ENCODE measurements around the gene AGER. TPM values are rescaled to one million over a fixed set of nuclear protein-coding genes. Genes with fewer than 3 reads are reported as not detected.

AGER gene
- total RNA-seq, 1 experiment from 2014 or later: 14.3 TPM

DNA sequence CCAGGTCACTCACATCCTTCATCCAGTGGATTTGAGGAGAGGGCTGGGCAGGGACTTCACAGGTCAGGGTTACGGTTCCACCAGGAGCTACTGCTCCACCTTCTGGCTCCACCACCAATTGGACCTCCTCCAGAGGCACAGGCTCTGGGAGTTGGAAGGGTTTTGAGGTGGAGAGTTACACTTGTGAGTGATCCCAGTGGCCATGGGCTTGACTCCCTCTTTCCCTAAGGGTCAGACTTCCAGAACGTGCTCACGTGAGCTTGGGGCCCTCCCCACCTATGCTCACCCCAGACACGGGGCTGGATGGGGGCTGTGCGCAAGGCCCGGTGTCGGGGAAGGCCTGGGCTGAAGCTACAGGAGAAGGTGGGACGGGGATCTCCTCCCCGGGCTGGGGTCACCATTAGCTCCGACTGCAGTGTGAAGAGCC lies 1.5 kb downstream of the AGER start:
- no peaks in the 10 kb centered on the region for H3K27me3 ChIP-seq (ENCODE audit: insufficient read depth, low read length)
- no peak overlapping the region for H2BK120ac ChIP-seq (ENCODE audit: low read depth, low read length, poor library complexity, severe bottlenecking)
- H3K18ac ChIP-seq (ENCODE audit: insufficient read length, low read depth, low read length): no peak overlapping the region
- no peak overlapping the region for H3T11ph ChIP-seq (ENCODE audit: low read length)
- H4K5ac ChIP-seq (ENCODE audit: insufficient read length, low read depth, low read length): no peak overlapping the region
- H3K4me3 Mint-ChIP-seq: no peak overlapping the region
- H3K27ac ChIP-seq (ENCODE audit: insufficient read length, low read depth, low read length): no peak overlapping the region
- H3K9me3 Mint-ChIP-seq: no peaks in the 10 kb centered on the region; a peak in 1 of 5 replicates
- no peak overlapping the region for H3K23ac ChIP-seq (ENCODE audit: insufficient read length, low read depth, low read length)
- no peak overlapping the region for H4K8ac ChIP-seq (replicated peaks; ENCODE audit: insufficient read length, low read depth, low read length)
- no peak overlapping the region for H2BK12ac ChIP-seq (ENCODE audit: insufficient read length, low read depth, low read length)
- H3K14ac ChIP-seq (ENCODE audit: insufficient read depth, low read length): no peak overlapping the region
- no peaks in the 10 kb centered on the region for H3K9me3 ChIP-seq (ENCODE audit: control insufficient read depth, low read depth, low read length)
- H3K27me3 Mint-ChIP-seq (ENCODE audit: low read depth): no peaks in the 10 kb centered on the region; the same call in 1 of the 2 replicates
- H3K23me2 ChIP-seq (ENCODE audit: insufficient read length, low read depth, low read length, poor library complexity, severe bottlenecking): peaks cover 6% of the 10 kb centered on the region
- no peak for DNase-seq
- H3K56ac ChIP-seq (ENCODE audit: insufficient read length, low read depth, low read length): no peak overlapping the region
- peaks cover 32 to 74% (median 62%) of the 10 kb centered on the region in 3 experiments for H3K36me3 Mint-ChIP-seq (ENCODE audit: insufficient read depth in 1 of 3, low read depth in 3 of 3)
- H2AK5ac ChIP-seq (ENCODE audit: insufficient read length, low read length): no peak overlapping the region
- peaks cover 15 to 30% of the 10 kb centered on the region in 2 experiments for H3K4me1 Mint-ChIP-seq
- no peak overlapping the region for H3K4me2 ChIP-seq (ENCODE audit: insufficient read depth, insufficient read length, low read length)
- no peak overlapping the region for H2AFZ ChIP-seq (ENCODE audit: low read length)
- H3K4ac ChIP-seq (ENCODE audit: low read depth, low read length): no peak overlapping the region
- TF ChIP-seq, protein P1, sequence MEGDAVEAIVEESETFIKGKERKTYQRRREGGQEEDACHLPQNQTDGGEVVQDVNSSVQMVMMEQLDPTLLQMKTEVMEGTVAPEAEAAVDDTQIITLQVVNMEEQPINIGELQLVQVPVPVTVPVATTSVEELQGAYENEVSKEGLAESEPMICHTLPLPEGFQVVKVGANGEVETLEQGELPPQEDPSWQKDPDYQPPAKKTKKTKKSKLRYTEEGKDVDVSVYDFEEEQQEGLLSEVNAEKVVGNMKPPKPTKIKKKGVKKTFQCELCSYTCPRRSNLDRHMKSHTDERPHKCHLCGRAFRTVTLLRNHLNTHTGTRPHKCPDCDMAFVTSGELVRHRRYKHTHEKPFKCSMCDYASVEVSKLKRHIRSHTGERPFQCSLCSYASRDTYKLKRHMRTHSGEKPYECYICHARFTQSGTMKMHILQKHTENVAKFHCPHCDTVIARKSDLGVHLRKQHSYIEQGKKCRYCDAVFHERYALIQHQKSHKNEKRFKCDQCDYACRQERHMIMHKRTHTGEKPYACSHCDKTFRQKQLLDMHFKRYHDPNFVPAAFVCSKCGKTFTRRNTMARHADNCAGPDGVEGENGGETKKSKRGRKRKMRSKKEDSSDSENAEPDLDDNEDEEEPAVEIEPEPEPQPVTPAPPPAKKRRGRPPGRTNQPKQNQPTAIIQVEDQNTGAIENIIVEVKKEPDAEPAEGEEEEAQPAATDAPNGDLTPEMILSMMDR (conservative IDR thresholded peaks at IDR 0.05): no peak
- WGBS (ENCODE audit: extremely low coverage, insufficient read length, low lambda C conversion rate): no CpG with 5 or more reads among the region's 10 CpGs
- peaks cover 4% of the 10 kb centered on the region; the same call in 1 of the 2 replicates for H3K79me2 ChIP-seq (ENCODE audit: insufficient read depth, low read length)
- peak overlapping the region in 2 of 3 experiments; percentile 45 to 57; a peak in 4 of 7 replicates for H3K27ac Mint-ChIP-seq
- no peaks in the 10 kb centered on the region for H3K4me1 ChIP-seq (ENCODE audit: insufficient read depth, low read length)
- no peak overlapping the region for H2BK15ac ChIP-seq (ENCODE audit: low read depth, low read length)
- H2BK20ac ChIP-seq (ENCODE audit: low read depth, low read length, poor library complexity, severe bottlenecking): no peak overlapping the region
- H4K20me1 ChIP-seq (ENCODE audit: control insufficient read depth, insufficient read depth, insufficient read length): no peaks in the 10 kb centered on the region
- H2BK5ac ChIP-seq (ENCODE audit: insufficient read length, low read length): no peak overlapping the region
- no peaks in the 10 kb centered on the region for H3K79me1 ChIP-seq (ENCODE audit: insufficient read depth, low read depth, low read length, poor library complexity, severe bottlenecking)
- no peak overlapping the region for H4K91ac ChIP-seq (ENCODE audit: insufficient read length, low read depth, low read length)
- H3K9ac ChIP-seq (ENCODE audit: extremely low read depth, insufficient read length, low read length): no peak overlapping the region
